ENCODE results near the gene TREH. TPM values are rescaled to one million over a fixed set of nuclear protein-coding genes. Genes with fewer than 3 reads are reported as not detected.
"Not testable (repeated sequence)": the region's sequence is repeated elsewhere in the genome, so short reads cannot be mapped to it uniquely, and the experiment has no call there.

The TREH gene, protein sequence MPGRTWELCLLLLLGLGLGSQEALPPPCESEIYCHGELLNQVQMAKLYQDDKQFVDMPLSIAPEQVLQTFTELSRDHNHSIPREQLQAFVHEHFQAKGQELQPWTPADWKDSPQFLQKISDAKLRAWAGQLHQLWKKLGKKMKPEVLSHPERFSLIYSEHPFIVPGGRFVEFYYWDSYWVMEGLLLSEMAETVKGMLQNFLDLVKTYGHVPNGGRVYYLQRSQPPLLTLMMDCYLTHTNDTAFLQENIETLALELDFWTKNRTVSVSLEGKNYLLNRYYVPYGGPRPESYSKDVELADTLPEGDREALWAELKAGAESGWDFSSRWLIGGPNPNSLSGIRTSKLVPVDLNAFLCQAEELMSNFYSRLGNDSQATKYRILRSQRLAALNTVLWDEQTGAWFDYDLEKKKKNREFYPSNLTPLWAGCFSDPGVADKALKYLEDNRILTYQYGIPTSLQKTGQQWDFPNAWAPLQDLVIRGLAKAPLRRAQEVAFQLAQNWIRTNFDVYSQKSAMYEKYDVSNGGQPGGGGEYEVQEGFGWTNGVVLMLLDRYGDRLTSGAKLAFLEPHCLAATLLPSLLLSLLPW
- total RNA-seq = not detected
- long read RNA-seq = 0 reads

DNA sequence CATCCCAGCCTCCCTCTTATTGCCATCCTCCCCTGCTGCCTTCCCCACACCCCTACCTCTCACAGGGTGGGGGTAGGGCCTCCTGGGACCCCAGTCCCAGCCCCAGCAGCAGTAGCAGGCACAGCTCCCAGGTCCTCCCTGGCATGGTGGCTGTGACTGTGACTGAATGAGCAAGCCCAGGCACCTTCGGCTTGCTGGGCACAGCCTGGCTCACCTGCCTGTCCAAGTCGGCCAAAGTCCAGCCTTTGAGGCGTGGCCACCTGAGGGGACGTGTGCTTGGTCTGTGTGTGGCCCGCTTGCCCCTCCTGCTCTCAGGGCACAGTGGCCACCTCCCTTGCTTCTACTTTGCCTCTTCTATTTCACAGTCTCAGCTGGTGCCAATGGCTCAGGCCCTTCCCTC is at the start of gene TREH:
TSS of gene TREH (minus strand) at position 168 of the 400 bp plus-strand sequence. CDS start at position 145, 23 bp downstream.
- TF ChIP-seq, protein P1, sequence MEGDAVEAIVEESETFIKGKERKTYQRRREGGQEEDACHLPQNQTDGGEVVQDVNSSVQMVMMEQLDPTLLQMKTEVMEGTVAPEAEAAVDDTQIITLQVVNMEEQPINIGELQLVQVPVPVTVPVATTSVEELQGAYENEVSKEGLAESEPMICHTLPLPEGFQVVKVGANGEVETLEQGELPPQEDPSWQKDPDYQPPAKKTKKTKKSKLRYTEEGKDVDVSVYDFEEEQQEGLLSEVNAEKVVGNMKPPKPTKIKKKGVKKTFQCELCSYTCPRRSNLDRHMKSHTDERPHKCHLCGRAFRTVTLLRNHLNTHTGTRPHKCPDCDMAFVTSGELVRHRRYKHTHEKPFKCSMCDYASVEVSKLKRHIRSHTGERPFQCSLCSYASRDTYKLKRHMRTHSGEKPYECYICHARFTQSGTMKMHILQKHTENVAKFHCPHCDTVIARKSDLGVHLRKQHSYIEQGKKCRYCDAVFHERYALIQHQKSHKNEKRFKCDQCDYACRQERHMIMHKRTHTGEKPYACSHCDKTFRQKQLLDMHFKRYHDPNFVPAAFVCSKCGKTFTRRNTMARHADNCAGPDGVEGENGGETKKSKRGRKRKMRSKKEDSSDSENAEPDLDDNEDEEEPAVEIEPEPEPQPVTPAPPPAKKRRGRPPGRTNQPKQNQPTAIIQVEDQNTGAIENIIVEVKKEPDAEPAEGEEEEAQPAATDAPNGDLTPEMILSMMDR (IDR thresholded peaks at IDR 0.05; ENCODE audit: borderline replicate concordance) = no peak
- no peaks in the 10 kb centered on the region for H3K4me1 ChIP-seq
- no peak within 1 kb of the TSS for H3K27ac ChIP-seq (replicated peaks)
- intact Hi-C loops (cut with micrococcal nuclease) = no loop called here
- H3K9me3 ChIP-seq (replicated peaks) = no peaks in the 10 kb centered on the region
- no peak within 1 kb of the TSS for H3K4me3 ChIP-seq
- H3K36me3 ChIP-seq = no peaks in the 10 kb centered on the region
- DNase-seq = no peak
- no peaks in the 10 kb centered on the region for H3K27me3 ChIP-seq (ENCODE audit: low read depth)

DNA sequence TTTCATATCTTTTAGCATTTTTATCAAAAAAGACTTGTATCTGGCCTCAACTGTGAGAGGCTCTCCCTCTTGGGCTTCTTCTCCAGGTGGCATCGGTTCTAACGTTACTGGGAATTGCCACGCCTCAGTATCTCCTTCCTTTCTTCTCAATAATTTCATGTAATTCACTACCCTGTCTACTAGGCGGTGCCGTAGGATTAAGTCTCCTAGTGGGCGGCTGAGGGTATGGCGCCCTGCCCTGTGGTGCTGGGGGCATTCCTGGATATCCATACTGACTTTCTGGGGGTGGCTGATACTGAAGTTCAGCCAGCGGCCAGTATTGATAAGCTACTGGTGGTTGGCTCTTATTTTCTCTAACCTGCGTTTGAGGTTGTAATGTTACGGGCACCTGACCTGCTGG is 48.7 kb upstream of the TREH start:
- H3K27me3 ChIP-seq (ENCODE audit: low read depth); H3K4me1 ChIP-seq; intact Hi-C loops (cut with micrococcal nuclease); H3K27ac ChIP-seq (replicated peaks); H3K36me3 ChIP-seq; H3K4me3 ChIP-seq; DNase-seq; H3K9me3 ChIP-seq (replicated peaks): not testable (repeated sequence)

DNA sequence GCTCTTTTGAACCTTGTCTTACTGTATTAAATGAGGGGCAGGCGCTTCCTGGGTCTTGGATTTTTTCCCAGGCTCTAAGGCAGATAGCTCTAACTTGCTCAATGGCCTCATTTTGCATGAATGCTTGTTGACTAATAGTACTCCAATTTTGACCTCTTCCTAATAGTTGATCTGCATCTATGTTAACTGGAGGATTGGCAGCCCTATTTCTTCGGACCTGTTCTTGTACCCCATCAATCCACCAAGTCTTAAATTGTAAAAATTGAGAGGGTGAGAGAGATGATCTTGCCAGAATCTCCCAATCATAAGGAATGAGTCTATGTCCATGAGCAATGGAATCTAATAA is 48.2 kb upstream of the TREH start:
- intact Hi-C loops (cut with micrococcal nuclease); H3K4me1 ChIP-seq; H3K4me3 ChIP-seq; DNase-seq; H3K36me3 ChIP-seq; H3K27ac ChIP-seq (replicated peaks); H3K27me3 ChIP-seq (ENCODE audit: low read depth); H3K9me3 ChIP-seq (replicated peaks): not testable (repeated sequence)

DNA sequence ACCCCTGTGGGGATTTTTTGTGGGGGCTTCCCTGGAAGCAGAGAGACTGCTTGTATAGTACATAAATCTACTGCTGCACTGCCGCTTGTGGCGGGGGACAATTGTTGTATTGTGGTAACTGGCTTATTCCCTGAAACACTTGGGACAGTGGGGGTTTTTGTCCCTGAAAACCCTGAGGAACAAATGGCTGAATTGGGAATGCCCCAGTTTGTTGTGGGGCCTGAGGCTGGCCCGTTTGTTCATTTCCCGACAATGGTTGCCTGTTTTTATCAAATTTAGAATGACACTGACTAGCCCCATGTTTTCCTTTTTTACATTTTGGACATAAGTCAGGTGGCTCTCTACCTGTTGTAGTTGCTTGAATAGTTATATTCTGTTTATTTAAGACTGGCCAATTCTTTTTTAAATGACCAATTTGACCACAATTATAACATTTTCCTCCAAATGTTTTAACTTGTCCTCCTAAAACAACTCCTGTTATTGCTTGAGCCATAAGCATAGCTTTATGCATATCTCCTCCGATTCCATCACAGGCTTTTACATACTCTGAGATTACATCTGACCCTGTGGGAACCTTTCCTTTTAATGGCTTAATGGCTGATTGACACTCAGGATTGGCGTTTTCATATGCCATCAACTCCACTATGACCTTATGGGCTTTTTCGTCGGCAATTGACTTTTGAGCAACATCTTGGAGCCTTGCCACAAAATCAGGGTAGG is 47.7 kb upstream of the TREH start:
- H3K27ac ChIP-seq (replicated peaks); DNase-seq; intact Hi-C loops (cut with micrococcal nuclease); H3K4me1 ChIP-seq; H3K27me3 ChIP-seq (ENCODE audit: low read depth); H3K4me3 ChIP-seq; H3K9me3 ChIP-seq (replicated peaks); H3K36me3 ChIP-seq: not testable (repeated sequence)

DNA sequence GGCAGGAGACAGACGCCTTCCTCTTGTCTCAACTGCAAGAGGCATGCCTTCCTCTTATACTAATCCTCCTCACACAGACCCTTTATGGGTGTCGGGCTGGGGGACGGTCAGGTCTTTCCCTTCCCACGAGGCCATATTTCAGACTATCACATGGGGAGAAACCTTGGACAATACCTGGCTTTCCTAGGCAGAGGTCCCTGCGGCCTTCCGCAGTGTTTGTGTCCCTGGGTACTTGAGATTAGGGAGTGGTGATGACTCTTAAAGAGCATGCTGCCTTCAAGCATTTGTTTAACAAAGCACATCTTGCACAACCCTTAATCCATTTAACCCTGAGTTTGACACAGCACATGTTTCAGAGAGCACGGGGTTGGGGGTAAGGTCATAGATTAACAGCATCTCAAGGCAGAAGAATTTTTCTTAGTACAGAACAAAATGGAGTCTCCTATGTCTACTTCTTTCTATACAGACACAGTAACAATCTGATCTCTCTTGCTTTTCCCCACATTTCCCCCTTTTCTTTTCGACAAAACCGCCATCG is 42.1 kb upstream of the TREH start:
- DNase-seq; H3K36me3 ChIP-seq; H3K27ac ChIP-seq (replicated peaks); H3K9me3 ChIP-seq (replicated peaks); H3K4me3 ChIP-seq; H3K4me1 ChIP-seq; intact Hi-C loops (cut with micrococcal nuclease); H3K27me3 ChIP-seq (ENCODE audit: low read depth): not testable (repeated sequence)

DNA sequence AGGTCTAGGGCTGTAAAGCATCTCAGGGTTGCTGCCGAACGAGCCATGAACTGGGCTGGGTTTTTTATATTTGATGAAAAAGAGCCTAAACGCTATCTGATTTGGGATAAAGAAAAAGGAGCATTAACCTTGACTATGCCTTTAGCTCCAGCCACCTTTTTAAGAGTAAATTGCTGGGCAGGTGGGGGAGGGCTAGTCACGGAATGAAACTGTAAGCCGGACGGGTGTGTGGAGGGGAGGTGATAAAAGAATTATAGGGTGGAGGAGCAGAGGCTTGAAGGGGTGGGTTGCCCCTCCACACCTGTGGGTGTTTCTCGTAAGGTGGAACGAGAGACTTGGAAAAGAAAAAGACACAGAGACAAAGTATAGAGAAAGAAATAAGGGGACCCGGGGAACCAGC is 41.3 kb upstream of the TREH start:
- intact Hi-C loops (cut with micrococcal nuclease); H3K4me3 ChIP-seq; H3K27ac ChIP-seq (replicated peaks); H3K9me3 ChIP-seq (replicated peaks); DNase-seq; H3K4me1 ChIP-seq; H3K36me3 ChIP-seq; H3K27me3 ChIP-seq (ENCODE audit: low read depth): not testable (repeated sequence)

DNA sequence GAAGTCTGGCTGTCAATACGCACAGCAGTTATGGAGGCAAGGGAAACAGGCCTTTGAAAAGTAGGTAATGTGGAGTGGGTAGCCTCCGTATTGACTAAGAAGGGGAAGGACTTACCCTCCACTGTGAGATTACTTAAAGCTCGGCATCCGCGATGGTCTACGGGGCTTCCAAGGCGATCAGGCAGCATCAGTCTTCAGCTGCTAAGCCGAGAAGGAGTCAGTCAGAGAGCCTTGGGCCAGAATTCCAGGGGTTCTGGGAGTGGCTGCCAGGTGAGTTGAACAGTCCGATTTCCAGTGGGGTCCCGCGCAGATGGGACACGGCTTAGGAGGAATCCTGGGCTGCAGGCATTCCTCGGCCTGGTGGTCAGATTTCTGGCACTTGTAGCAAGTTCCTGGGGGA is 40.6 kb upstream of the TREH start:
- intact Hi-C loops (cut with micrococcal nuclease); H3K4me3 ChIP-seq; H3K36me3 ChIP-seq; H3K27ac ChIP-seq (replicated peaks); H3K9me3 ChIP-seq (replicated peaks); DNase-seq; H3K27me3 ChIP-seq (ENCODE audit: low read depth); H3K4me1 ChIP-seq: not testable (repeated sequence)

DNA sequence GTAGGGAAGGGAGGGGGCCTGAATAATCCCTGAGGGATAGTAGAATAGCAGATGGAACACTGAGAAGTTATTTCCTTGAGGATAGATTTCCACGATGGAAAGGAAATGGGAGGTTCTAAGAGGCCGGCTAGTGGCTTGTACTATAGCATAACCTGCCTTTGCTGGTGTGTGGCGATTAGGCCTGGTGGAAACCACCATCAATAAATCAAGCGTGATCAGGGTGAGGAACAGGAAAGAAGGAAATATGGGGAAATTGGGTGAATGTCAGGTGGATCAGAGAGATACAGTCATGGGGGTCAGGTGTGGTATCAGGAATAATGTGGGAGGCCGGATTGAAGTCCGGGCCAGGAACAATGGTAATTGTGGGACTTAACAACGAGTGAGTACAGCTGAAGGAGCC is 39.1 kb upstream of the TREH start:
- H3K4me3 ChIP-seq; H3K27ac ChIP-seq (replicated peaks); H3K4me1 ChIP-seq; H3K27me3 ChIP-seq (ENCODE audit: low read depth); H3K36me3 ChIP-seq; DNase-seq; intact Hi-C loops (cut with micrococcal nuclease); H3K9me3 ChIP-seq (replicated peaks): not testable (repeated sequence)

DNA sequence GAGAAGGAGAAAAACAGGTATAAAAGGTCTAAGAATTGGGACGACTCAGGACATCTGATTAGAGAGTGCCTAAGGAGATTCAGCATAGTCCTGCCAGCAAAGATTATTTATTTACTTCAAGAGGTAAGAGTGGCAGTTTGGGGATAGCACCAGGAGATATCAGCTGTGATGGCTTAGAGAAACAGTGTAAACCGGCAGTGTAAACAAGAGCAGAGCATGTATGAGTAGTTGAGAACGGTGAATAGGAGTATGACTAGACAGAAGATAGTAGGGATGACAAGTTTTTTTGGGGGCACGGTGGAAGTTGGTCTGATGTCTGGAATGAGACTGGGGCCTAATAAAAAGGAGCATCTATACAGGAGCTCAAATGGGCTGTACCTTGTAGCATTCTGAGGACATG is 38.3 kb upstream of the TREH start:
- H3K27me3 ChIP-seq (ENCODE audit: low read depth); H3K27ac ChIP-seq (replicated peaks); H3K36me3 ChIP-seq; H3K9me3 ChIP-seq (replicated peaks); H3K4me1 ChIP-seq; H3K4me3 ChIP-seq; DNase-seq; intact Hi-C loops (cut with micrococcal nuclease): not testable (repeated sequence)

DNA sequence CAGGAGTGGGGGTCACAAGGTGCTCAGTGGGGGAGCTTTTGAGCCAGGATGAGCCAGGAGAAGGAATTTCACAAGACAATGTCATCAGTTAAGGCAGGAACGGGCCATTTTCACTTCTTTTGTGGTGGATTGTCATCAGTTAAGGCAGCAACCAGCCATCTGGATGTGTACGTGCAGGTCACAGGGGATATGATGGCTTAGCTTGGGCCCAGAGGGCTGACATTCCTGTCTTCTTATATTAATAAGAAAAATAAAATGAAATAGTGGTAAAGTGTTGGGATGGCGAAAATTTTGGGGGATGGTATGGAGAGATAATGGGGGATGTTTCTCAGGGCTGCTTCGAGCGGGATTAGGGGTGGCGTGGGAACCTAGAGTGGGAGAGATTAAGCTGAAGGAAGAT is 37.8 kb upstream of the TREH start:
- H3K27ac ChIP-seq (replicated peaks); H3K27me3 ChIP-seq (ENCODE audit: low read depth); DNase-seq; intact Hi-C loops (cut with micrococcal nuclease); H3K4me1 ChIP-seq; H3K9me3 ChIP-seq (replicated peaks); H3K4me3 ChIP-seq; H3K36me3 ChIP-seq: not testable (repeated sequence)

Data from left ventricle myocardium inferior (tissue), 1 donor.